GM18508 (cell line): ENCODE measurements around the gene HSD17B4.
"Not testable (repeated sequence)": the region's sequence is repeated elsewhere in the genome, so short reads cannot be mapped to it uniquely, and the experiment has no call there.

Source experiments
- ATAC-seq: cut with Tn5 transposase; IDR thresholded peaks from one replicate; pipeline ENCODE4 v1.9.1; 2021; ENCODE audit warnings: moderate number of reproducible peaks; ENCODE audit not compliant: insufficient read depth, unreplicated experiment

HSD17B4 gene

DNA sequence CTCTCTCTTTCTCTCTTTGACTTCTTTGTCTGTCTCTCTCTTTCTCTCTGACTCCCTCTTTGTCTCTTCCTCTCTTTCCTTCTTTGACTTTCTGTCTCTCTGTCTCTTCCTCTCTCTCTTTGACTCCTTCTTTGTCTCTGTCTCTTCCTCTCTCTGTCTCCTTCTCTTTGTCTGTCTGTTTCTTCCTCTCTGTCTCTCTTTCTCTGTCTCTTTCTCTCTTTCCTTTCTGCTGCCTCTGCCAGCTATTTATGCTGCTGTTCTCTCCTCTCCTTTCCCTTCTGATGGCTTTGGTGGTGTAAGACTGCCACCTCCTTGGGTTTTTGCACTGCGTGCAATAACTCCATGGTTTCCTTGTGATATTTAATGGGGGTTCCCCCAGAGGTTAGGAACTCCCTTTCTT is 24.1 kb upstream of the HSD17B4 start:
- ATAC-seq: not testable (repeated sequence)

DNA sequence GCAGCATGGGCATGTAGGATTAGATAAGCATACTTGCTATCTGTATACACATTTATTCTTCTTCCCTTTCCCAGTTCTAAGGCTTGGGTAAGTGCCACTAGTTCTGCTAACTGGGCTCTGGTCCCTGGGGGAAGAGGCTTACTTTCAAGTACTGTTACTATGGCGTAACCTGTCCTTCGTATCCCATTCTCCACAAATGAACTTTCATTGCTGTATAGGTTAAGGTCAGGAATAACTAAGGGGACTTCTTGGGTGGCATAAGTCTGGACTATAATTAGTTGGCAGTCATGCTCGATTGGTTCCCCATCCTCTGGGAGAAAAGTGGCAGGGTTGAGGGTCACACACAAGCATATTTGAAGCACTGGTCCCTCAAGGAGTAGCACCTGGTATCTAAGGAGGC is 23.7 kb upstream of the HSD17B4 start:
- ATAC-seq: not testable (repeated sequence)

DNA sequence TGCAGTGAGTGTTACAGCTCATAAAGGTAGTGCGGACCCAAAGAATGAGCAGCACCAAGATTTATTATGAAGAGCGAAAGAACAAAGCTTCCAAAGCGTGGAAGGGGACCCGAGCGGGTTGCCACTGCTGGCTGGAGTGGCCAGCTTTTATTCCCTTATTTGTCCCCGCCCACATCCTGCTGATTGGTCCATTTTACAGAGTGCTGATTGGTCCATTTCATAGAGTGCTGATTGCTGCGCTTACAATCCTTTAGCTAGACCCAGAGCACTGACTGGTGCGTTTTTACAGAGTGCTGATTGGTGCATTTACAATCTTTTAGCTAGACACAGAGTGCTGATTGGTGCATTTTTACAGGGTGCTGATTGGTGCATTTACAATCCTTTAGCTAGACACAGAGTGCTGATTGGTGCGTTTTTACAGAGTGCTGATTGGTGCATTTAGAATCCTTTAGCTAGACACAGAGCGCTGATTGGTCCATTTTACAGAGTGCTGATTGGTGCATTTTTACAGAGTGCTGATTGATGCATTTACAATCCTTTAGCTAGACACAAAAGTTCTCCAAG is 19.5 kb upstream of the HSD17B4 start:
- not testable (repeated sequence) for ATAC-seq

DNA sequence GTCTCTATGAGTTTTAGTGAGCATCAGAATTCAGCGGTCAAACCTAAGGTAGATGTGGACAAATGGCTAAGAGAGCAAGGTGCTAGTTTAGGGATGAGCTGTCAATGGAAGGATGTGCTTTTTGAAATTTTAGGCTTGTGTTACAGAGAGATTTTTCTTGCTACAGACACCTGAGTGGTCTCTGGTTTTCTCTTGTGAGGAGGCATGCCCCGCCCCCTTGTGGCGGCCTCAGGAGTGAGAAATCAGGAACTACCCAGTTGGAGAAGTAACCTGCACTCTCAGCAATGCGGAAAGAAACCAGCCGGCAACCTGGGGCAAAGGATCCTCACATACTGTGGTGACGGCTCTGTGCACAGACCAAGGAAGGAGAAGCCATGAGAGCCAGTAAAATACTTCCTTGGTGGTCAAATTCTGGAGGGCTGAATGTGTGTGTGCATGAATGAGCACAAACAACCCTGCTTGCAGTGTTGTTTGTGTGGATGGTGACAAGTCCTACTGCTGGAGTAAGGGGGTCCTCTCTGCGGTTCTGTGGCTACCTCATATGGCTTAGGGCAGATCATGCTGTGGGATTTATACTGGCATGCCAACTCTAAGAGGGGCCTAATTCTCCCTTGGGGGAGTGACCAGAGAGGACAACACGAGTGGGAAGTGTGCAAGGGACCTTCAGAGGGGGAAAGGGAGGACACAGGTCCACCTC is 16.7 kb upstream of the HSD17B4 start:
- peak; percentile 80 for ATAC-seq

DNA sequence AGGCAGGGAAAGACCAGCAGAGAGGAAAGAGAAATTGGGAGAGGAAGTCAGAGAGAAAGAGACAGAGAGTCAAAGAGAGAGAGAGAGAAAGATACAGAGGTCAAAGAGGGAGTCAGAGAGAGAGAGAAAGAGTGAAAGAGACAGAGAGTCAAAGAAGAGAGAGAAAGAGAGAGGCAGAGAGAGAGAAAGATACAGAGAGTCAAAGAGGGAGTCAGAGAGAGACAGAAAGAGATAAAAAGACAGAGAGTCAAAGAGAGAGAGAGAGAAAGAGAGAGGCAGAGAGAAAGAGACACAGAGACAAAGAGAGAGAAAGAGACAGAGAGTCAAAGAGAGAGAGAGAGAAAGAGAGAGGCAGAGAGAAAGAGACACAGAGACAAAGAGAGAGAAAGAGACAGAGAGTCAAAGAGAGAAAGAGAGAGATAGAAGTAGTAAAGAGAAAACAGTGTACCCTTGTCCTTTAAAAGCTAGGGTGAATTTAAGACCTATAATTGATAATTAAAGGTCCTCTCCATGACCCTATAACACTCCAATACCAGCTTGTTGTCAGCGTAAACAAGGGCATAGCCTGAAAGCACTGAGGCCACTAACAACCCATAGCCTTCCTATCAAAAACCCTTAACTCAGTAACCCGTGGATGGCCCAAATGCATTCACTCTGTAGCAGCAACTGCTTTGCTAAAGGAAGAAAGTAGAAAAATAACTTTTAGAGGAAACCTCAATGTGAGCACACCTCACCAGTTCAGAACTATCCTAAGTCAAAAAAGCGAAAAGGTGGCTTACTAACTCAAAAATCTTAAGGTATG is 14.3 kb upstream of the HSD17B4 start:
- not testable (repeated sequence) for ATAC-seq

DNA sequence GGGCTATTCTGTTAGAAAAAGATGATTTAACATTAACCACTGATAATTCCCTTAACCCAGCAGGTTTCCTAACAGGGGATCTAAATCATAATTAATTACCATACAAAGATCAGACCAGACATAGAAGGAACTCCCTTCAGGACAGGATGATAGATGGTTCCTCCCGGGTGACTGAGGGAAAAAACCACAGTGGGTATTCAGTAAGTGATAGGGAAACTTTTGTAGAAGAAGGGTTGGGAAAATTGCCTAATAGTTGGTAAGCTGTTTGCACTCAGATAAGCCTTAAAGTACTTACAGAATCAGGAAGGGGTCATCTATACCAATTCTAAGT is 13.7 kb upstream of the HSD17B4 start:
- not testable (repeated sequence) for ATAC-seq

DNA sequence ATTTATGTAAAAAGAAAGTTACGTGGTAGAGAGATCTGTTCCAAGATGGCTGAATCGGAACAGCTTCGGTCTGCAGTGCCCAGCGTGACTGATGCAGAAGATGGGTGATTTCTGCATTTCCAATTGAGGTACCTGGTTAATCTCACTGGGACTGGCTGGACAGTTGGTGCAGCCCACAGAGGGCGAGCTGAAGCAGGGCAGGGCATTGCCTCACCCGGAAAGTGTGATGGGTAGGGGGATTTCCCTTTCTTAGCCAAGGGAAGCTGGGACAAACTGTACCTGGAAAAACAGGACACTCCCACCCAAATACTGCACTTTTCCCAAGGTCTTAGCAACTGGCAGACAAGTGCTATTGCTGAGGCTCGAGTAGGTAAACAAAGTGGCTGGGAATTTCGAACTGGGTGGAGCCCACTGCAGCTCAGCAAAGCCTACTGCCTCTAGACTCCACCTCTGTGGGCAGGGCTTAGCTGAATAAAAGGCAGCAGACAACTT is 13.1 kb upstream of the HSD17B4 start:
- ATAC-seq: no peak

DNA sequence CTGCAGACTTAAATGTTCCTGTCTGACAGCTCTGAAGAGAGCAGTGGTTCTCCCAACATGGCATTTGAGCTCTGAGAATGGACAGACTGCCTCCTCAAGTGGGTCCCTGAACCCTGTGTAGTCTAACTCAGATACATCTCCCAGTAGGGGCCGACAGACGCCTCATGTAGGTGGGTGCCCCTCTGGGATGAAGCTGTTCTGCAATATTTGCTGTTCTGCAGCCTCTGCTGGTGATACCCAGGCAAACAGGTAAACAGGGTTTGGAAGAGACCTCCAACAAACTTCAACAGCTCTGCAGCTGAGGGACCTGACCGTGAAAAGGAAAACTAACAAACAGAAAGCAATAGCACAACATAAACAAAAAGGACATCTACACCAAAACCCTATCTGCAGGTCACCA is 12.7 kb upstream of the HSD17B4 start:
- ATAC-seq: not testable (repeated sequence)

DNA sequence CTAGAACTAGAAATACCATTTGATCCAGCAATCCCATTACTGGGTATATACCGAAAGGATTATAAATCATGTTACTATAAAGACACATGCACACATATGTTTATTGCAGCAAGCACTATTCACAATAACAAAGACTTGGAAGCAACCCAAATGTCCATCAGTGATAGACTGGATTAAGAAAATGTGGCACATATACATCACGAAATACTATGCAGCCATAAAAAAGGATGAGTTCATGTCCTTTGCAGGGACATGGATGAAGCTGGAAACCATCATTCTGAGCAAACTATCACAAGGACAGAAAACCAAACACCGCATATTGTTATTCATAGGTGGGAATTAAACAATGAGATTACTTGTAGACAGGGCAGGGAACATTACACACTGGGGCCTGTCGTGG is 7.7 kb upstream of the HSD17B4 start:
- ATAC-seq: not testable (repeated sequence)

DNA sequence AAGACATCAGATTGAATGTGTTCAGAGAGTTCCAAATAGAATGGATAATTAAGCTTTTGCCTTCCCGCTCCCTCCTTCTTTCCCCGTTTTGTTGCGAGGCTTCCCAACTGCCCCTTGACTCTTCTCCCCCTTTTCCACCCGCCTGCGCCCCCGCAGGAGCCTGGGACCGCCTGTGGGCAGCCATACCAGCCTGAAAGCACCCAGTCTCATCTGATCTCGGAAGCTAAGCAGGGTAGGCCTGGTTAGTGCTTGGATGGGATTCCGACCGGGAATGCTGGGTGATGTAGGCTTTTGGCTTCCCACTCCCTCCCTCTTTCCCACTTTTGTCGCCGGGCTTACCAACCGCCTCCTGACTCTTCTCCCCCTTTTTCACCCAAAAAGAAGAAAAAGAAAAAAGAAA is 6.8 kb upstream of the HSD17B4 start:
- ATAC-seq: no peak

DNA sequence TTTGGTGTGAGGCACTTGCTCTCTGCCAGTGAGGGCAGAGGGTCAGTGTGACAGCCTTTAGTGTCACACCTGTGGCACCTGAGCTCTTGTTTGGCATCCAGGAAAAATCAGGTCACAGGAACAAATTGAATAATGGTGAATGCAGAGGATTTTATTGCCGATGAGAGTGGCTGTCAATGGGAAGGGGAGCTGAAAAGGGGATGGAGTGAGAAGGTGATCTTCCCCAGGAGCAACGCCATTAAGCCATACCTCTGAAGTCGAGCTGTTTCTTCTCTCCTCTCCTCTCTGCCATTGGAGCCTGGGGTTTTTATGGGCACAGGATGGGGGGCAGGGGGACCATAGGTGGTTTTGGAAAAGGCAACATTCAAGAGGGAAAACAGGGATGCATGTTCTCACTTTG is 2.4 kb upstream of the HSD17B4 start:
- ATAC-seq: no peak

DNA sequence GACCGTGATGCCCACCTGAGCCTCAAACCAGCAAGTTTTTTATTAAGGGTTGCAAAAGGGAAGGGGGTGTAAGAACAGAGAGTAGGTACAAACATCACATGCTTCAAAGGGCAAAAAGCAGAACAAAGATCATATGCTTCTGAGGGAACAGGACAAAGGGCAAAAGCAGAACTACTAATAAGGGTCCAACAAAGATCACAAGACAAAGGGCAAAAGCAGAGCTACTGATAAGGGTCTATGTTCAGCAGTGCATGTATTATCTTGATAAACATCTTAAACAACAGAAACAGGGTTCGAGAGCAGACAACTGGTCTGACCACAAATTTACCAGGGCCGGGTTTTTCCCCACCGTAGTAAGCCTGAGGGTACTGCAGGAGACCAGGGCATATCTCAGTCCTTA is 1.7 kb upstream of the HSD17B4 start:
- ATAC-seq: not testable (repeated sequence)

DNA sequence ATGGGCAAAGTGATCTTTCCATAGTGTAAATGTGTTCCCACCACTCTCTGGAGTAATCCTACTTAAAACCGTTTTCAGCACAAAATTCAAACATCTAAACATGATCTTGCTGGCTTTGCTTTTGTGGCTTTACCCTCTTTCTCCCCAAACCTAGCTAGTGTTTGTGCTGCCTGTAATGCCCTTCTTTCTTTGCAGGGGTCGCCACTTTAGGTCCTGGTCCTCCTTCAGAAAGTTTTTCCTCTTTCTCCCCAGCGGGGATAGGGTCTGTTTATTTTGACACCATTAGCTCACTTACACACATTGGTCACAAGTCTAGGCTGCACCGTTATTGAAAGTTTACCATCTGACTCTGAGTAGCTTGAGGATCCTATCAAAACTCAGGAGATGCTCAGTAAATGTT is 736 bp upstream of the HSD17B4 start:
- no peak for ATAC-seq

DNA sequence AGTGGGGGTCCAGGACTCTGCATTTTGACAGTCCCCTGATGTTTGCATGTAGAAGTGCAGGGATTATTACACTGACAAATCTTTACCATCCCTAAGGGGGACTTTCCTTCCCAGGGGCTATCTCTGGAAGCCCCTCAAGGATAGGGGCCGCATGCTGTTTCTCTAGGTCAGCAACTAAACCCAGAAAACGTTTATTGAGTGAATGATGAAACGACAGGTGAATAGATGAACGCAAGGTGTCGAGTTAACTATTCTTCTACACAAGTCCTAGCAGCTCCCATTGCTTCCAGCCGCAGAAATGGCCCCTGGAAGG is 281 bp upstream of the HSD17B4 start:
- ATAC-seq: no peak

DNA sequence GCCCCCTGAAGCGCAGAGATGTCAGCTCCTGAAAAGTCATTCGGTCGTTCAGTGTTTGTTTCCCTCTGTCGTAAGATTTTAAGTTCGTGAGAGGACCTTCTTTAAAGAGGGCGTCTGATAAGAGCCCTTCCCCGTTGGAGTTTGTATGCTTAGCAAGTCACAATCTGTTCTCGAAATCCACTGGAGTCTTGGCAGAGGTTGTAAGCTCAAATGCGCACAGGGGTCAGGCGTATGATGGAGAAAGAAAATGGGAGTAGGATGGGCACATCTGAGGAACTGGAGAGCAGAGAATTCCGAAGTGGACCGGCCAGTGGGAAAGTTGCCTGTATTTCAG is 710 bp downstream of the HSD17B4 start:
- peak; percentile 2 for ATAC-seq

DNA sequence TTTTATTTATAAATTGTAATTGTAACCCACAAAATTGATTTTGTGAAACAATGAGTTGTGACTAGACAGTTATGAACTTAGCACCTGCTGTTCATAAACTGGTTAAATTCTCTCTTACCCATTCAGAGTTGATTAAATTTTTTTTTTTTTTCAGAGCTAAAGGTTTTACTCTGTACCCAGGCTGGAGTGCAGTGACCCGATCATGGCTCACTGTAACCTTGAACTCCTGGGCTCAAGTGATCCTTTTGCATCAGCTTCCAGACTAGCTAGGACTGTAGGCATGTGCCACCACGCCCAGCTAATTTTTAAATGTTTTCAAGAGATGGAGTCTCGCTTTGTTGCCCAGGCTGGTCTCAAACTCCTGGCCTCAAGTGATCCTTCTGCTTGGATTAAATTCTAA is 1.9 kb downstream of the HSD17B4 start:
- ATAC-seq: no peak

DNA sequence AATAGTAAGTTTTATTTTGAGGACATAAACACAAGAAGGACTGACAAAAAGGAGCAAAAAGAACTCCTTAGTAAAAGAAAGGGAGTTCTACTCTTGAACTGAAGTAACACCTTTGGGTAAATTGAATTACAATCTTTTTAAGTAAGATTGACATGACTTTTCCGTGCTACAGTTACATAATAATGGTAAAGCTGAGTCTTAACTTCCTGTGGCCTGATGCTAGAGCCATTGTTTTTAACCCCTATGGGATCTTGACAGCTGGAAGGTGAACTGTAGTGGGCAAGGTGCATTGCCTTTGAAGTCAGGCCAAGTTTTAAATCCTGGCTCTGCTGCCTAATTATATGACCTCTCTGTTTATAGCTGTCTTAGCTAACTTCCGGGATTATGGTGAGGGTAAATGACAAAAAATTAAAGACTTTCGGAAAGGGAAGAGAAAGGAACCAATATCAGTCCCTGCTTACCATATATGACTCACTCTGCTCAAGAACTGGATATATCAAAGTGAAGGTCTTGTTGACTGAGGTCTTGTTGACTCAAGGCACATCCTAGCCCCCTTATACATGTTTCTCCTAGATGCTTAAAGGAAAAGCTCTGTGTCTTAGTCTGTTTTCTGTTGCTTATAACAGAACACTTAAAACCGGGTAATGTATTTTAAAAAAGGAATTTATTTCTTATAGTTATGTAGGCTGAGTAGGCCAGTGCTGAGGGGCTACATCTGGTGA is 6.8 kb downstream of the HSD17B4 start:
- ATAC-seq: no peak

DNA sequence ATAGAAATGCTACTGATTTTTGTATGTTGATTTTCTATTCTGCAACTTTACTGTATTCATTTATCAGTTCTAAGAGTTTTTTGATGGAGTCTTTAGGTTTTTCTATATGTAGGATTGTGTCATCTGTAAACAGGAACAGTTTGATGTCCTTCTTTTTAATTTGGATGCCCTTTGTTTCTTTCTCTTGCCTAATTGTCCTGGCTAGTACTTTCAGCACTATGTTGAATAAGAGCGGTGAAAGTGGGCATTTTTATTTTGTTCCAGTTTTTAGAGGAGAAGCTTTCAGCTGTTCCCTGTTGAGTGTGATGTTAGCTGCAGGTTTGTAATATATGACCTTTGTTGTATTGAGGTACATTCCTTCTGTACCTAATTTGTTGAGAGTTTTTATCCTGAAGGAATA is 13.3 kb downstream of the HSD17B4 start:
- ATAC-seq: no peak

DNA sequence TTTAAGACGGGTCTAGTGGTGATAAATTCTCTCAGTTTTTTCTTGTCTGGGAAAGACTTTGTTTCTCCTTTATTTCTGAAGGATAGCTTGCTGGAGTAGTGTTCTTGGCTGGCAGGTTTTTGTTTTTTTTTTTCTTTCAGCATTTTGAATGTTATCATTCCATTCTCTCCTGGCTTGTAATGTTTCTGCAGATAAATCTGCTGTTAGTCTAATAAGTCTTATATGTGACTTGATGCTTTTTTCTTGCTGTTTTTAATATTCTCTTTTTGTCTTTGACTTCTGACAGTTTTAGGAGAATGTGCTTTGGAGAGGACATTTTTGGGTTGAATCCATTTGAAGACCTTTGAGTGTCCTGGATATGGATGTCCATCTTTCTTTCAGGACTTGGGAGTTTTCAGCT is 16.0 kb downstream of the HSD17B4 start:
- no peak for ATAC-seq

DNA sequence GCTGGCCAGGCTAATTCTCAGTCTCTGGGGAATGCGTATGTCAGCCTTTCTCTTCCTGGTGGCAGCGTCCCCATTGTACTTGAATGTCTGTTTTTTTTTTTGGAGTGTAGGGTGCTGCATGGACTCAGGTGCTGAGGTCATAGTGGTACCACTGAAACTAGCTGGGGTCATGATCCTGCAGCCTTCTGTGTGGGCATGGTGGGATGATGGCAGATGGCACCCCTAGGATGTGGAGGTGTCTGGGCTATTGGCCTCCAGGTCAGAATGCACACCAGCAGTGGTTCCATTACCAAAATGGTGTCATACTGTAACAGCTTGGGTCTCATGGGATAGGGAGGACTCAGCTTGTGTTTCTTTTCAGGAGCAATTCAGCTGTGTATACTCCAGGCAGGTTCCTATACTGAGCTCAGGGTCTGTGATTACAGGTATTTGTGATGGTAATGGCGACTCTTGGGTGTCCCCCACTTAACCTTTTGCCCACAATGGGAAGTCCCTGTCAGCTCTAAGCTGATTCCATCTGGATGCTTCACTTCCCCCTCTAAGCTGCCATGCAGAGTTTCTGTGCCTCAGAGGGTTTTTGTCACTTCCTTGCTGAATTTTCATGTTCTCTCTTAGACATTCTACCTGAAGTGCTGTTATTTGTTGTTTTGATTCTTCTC is 17.9 kb downstream of the HSD17B4 start:
- ATAC-seq: peak; percentile 80
